GM19395 (cell line): ENCODE results near the gene TRIM49C.
"Not testable (repeated sequence)": the region's sequence is repeated elsewhere in the genome, so short reads cannot be mapped to it uniquely, and the experiment has no call there.

Experiments used
- ATAC-seq: cut with Tn5 transposase; IDR thresholded peaks from one replicate; pipeline ENCODE4 v1.9.1; 2021; ENCODE audit warnings: mild to moderate bottlenecking, moderate library complexity; ENCODE audit not compliant: unreplicated experiment

The TRIM49C gene, protein sequence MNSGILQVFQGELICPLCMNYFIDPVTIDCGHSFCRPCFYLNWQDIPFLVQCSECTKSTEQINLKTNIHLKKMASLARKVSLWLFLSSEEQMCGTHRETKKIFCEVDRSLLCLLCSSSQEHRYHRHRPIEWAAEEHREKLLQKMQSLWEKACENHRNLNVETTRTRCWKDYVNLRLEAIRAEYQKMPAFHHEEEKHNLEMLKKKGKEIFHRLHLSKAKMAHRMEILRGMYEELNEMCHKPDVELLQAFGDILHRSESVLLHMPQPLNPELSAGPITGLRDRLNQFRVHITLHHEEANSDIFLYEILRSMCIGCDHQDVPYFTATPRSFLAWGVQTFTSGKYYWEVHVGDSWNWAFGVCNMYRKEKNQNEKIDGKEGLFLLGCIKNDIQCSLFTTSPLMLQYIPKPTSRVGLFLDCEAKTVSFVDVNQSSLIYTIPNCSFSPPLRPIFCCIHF

DNA sequence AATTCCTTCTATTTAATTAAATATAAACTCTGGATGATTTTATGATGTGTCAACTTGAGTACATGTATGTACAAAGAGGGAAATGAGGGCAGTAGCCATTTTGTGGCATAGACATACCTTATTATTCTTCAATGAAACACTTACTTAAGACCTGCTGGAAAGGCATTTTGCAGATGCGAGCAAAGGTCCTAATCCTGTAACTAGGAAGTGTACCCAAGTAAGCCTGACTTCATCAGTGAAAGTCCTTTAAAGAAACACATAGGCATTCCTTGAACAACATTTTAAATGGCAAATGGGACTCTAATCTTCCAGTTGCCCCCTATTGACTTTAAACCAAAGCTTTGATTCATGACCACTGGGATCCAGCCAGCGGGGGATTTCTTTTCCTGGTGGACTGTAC, at the start of gene TRIM49C:
Gene TRIM49C (plus strand): TSS at position 301 of the 400 bp plus-strand sequence. CDS start 4,106 bp downstream, outside the sequence.
- not testable (repeated sequence) for ATAC-seq

DNA sequence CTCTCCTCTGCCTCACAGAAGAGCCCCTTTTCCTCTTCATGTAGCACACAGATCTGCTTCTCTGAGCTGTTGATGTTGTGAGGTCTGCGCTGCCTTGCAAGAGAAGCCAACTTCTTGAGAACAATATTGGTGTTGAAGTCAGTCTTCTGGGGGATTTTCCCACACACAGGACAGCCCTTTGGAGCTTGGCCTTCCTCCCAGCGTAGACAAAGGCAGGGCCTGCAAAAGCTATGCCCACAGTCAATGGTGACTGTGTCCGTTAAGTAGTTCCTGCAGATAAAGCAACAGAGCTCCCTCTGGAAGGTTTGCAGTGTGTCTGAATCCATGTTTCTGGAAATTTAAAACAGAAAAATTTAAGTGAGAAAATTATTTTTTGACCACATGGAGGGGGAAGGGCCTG, 6.7 kb upstream of the TRIM49C start:
- ATAC-seq: not testable (repeated sequence)

DNA sequence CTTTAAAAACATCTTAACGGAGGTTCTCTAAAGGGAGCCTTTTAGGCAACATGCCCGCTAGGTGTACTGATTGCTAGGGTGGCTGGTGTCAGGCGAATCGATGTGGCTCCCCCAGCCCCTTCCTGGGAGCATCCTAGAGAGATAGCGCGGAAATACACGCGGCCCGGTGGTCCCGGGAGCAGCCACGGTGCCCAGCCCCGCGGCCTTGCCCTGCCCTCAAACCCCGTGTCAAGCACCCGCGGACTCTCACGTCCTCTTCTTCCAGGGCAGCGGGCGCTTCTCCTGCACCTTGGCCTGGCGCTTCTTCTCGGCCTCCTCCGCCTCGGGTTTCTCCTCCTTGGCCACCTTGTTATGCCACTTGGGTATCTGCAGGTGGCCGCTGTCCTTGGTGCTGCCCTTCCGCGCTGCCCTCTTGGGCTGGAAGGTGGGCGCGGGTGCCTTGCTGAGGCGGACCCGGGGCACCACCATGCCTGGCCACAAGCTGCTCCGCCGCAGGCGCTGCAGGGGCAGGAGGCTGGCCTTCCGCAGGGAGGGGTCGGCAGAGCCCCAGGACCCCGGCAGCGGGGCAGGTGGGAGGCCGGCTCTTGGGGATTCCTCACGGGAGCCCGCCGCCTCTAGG, 20.8 kb downstream of the TRIM49C start:
- ATAC-seq: not testable (repeated sequence)

DNA sequence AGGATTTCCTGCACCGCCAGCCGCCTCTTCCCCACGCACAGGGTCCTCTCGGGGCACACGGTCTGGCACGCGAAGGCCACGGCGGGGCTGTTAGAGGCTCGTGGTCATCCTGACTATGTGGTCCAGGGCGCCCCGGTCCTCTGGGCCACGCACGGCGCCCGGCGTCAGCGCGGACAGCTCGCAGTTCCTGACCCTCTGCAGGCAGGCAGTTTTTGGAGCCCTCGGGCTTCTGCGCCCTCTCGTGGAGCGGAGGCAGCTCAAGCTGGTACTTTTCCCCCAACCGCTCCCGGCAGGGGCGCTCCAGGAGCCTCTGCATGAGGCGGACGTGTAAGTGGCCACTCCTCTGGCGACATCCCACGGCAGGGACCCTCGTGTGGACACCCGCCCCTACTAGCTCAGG, 21.4 kb downstream of the TRIM49C start:
- ATAC-seq: not testable (repeated sequence)

DNA sequence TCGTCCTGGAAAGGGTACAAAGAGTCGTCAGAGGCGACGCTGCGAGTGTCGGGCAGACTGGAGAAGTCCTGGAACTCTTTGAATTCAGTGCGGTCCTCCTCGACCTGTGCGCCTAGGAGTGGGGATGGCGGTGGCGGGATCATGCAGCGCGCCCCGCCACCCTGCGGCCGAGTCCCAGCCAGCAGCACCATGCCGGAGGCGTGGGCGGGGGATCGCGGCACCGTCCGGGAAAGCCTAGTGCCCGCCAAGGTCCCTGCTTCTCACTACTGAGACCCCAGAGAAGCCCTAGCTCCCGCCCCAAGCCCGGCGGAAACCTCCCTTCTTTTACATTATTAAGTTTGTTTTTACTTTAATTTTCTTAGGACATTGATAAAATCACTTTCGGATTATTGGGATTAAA, 22.6 kb downstream of the TRIM49C start:
- not testable (repeated sequence) for ATAC-seq

DNA sequence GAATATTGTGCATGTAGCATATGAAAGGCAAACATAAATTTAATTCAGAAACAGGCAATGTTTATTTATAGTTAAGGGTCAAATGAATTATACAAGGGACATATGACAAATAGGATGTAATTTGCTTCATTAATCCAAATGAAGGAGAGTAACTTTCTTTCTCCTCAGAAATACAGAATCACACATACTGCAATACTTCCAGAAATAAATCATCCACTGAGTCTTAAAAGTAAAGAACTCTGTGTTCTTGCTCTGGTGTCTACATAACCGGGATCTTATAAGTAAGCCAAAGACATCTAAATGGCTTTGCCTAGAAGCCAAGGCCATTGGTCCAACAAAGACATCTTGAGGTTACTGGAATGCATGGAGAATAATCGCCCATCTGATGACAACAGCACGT, 54.7 kb downstream of the TRIM49C start, which contains the start of gene UBTFL1:
Gene UBTFL1 (plus strand): TSS at position 301 of the 400 bp plus-strand sequence. CDS start 0 bp downstream, at position 301.
- not testable (repeated sequence) for ATAC-seq

DNA sequence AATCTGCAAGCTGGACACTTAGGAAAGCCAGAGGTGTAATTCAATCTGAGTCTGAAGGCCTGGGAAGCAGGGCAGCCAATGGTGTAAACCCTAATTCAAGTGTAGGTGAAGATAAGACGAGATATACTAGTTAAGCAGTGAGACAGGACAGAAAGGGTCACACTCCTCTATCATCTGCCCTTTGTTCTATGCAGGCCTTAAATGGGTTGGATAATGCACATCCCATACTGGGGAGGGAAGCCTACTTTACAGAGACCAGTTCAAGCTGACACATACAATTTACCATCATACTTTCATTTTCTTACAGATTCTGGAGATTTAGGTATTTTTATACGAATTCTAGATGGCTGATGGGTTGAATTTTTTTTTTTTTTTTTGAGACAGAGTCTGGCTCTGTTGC, 57.8 kb downstream of the TRIM49C start:
- not testable (repeated sequence) for ATAC-seq
